ENCODE data around the gene AADACL4. TPM values are rescaled to one million over a fixed set of nuclear protein-coding genes. Genes with fewer than 3 reads are reported as not detected.

The AADACL4 gene
- total RNA-seq, 2 donors from 2014 or later = not detected

DNA sequence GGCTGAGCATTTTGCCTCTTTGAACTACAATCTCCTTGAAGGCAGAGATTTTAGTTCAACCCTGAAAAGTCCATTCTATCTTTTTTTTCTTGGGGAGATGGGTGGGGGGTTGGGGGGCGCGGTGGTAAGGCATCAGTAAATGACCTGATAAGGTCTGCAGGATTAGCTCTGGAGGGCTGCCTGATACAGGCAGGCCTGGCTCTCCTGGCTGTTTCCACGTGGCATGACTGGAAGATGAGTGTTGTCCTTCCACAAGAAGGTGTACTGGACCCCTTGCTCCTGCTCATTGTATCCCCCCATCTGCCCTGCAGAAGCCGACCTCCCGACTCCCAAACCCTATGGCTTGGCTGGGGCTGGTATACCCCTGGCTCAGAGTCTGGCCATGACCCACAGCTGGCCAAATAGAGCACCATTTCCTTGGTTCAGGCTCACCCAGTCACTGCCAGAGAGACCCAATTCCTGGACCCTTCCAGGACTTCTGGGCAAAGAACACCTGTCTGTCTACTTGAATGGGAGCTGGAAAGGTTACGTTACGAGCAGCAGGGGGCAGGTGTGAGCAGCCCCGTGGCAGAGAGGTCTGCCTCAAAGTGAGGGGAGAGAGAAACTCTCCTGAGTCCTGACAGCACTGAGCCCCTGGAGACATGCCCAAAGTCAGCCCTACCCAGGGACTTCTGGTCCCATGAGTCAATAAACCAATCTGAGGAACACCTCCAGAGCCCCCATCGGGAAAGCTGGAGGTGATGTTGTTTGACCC lies 42.8 kb upstream of the AADACL4 start:
- no peak overlapping the region for H3K4me3 ChIP-seq (ENCODE audit: low read length)
- H3K9me3 ChIP-seq (ENCODE audit: control insufficient read depth, low read length) = no peaks in the 10 kb centered on the region
- peaks cover 26% of the 10 kb centered on the region for H3K4me1 Mint-ChIP-seq
- no peak overlapping the region for H3K9ac ChIP-seq (ENCODE audit: extremely low read depth, low read length, poor library complexity, severe bottlenecking)
- H3K4me3 Mint-ChIP-seq = no peak overlapping the region
- peaks cover 96% of the 10 kb centered on the region for H3K27me3 Mint-ChIP-seq (ENCODE audit: insufficient read depth)
- TF ChIP-seq, protein P1, sequence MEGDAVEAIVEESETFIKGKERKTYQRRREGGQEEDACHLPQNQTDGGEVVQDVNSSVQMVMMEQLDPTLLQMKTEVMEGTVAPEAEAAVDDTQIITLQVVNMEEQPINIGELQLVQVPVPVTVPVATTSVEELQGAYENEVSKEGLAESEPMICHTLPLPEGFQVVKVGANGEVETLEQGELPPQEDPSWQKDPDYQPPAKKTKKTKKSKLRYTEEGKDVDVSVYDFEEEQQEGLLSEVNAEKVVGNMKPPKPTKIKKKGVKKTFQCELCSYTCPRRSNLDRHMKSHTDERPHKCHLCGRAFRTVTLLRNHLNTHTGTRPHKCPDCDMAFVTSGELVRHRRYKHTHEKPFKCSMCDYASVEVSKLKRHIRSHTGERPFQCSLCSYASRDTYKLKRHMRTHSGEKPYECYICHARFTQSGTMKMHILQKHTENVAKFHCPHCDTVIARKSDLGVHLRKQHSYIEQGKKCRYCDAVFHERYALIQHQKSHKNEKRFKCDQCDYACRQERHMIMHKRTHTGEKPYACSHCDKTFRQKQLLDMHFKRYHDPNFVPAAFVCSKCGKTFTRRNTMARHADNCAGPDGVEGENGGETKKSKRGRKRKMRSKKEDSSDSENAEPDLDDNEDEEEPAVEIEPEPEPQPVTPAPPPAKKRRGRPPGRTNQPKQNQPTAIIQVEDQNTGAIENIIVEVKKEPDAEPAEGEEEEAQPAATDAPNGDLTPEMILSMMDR (conservative IDR thresholded peaks at IDR 0.05) = peak; percentile 86
- H3K4me1 ChIP-seq (ENCODE audit: control insufficient read depth, insufficient read depth, low read length) = peaks cover 7% of the 10 kb centered on the region
- peaks cover 3% of the 10 kb centered on the region for H3K9me3 Mint-ChIP-seq
- DNase-seq = peak; percentile 91
- H3K36me3 Mint-ChIP-seq (ENCODE audit: low read depth) = peaks cover 3% of the 10 kb centered on the region
- no peaks in the 10 kb centered on the region for H3K36me3 ChIP-seq (ENCODE audit: control insufficient read depth, insufficient read depth, low read length)
- H3K27ac ChIP-seq (ENCODE audit: low read depth, low read length) = no peak overlapping the region
- 57 to 60% methylated on average over 7 to 9 of the region's 9 CpGs for WGBS, 2 experiments (ENCODE audit: insufficient coverage in 1 of 2, insufficient read length in 1 of 2)
- no peak overlapping the region for H3K27ac Mint-ChIP-seq
- H3K27me3 ChIP-seq (ENCODE audit: control insufficient read depth, insufficient read depth, low read length, poor library complexity, severe bottlenecking) = peaks cover 89% of the 10 kb centered on the region

DNA sequence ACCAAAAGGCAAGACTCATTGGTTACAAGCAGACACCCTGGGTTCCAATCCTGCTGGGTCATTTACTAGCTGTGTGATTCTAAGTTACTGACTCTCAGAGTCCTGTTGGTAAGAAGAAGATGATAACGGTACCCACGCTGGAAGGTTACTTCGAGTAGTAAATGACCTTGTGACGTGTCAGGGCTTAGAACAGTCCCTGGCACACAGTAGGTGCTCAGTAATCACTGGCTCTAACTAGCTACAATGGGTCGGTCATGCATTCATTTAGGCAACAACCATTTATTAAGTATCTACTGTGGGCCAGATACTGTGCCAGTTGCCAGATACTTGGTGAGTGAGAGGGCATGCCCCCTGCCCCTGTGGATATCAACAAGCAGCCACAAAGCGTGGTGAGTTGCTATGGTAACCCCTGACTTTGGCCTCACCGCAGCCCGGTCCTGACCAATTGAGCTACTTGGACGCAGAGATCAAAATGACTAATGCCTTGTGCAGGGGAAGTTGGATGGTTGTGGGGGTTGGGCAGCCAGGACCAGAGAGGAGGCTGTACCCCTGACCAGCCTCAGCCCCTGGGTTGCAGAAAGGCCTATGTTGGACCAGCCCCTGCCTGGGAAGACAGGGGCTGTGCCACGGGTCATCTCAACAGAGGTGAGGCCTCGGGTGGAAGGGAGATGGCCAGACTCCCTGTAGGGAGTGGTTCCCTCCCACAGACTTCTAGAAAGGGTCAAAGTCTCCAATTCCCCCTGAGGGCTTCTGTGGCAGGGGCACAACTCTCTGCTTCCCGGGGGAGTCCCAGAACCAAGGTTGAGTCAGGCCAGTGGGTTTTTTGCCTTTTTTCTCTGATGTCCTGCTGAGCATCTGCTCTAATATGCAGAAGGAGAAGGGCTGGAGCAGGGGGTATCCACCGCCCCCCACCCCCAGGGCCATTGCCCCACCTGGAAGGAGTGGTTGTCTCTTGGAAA lies 41.9 kb upstream of the AADACL4 start:
- H3K4me1 Mint-ChIP-seq = peaks cover 26% of the 10 kb centered on the region
- TF ChIP-seq, protein P1 (conservative IDR thresholded peaks at IDR 0.05) = no peak
- H3K9me3 Mint-ChIP-seq = peaks cover 9% of the 10 kb centered on the region
- Histone ChIP-seq H3K36me3 (ENCODE audit: control insufficient read depth, insufficient read depth, low read length) (no peaks in the 10 kb centered on the region), H3K27ac (ENCODE audit: low read depth, low read length) (no peak overlapping the region), H3K4me3 (ENCODE audit: low read length) (no peak overlapping the region), H3K4me1 (ENCODE audit: control insufficient read depth, insufficient read depth, low read length) (peaks cover 7% of the 10 kb centered on the region), H3K27me3 (ENCODE audit: control insufficient read depth, insufficient read depth, low read length, poor library complexity, severe bottlenecking) (peaks cover 84% of the 10 kb centered on the region), H3K9ac (ENCODE audit: extremely low read depth, low read length, poor library complexity, severe bottlenecking) (no peak overlapping the region), H3K9me3 (ENCODE audit: control insufficient read depth, low read length) (peaks cover 5% of the 10 kb centered on the region)
- H3K36me3 Mint-ChIP-seq (ENCODE audit: low read depth) = peaks cover 8% of the 10 kb centered on the region
- H3K4me3 Mint-ChIP-seq = no peak overlapping the region
- no peak overlapping the region for H3K27ac Mint-ChIP-seq
- no peak for DNase-seq
- H3K27me3 Mint-ChIP-seq (ENCODE audit: insufficient read depth) = peaks cover 95% of the 10 kb centered on the region
- 77 to 79% methylated on average over 8 to 13 of the region's 13 CpGs for WGBS, 2 experiments (ENCODE audit: insufficient coverage in 1 of 2, insufficient read length in 1 of 2)

DNA sequence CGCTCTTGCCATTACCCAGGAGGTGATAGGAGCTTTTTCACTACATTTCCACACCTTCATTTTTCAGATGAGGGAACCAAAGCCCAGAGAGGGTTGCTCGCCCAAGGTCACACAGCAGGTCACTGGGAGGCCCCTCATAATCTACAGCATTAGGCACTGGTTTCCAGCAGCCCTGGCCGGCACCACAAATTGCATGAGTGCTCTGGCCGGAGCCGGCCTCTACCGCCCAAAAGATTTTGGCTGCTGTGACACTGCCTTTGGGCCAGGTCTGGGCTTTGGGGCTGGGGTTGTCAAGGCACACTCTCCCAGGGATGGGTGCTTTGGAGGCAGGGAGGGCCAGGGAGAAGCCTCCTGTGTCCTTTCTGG lies 41.2 kb upstream of the AADACL4 start:
- DNase-seq = no peak
- WGBS, 2 experiments (ENCODE audit: insufficient coverage in 1 of 2, insufficient read length in 1 of 2) = 86 to 100% methylated on average over 4 to 6 of the region's 6 CpGs
- no peak overlapping the region for H3K27ac Mint-ChIP-seq
- Histone ChIP-seq H3K9me3 (ENCODE audit: control insufficient read depth, low read length) (peaks cover 11% of the 10 kb centered on the region), H3K27me3 (ENCODE audit: control insufficient read depth, insufficient read depth, low read length, poor library complexity, severe bottlenecking) (peaks cover 83% of the 10 kb centered on the region), H3K27ac (ENCODE audit: low read depth, low read length) (no peak overlapping the region), H3K4me1 (ENCODE audit: control insufficient read depth, insufficient read depth, low read length) (peaks cover 7% of the 10 kb centered on the region), H3K36me3 (ENCODE audit: control insufficient read depth, insufficient read depth, low read length) (no peaks in the 10 kb centered on the region), H3K4me3 (ENCODE audit: low read length) (no peak overlapping the region), H3K9ac (ENCODE audit: extremely low read depth, low read length, poor library complexity, severe bottlenecking) (no peak overlapping the region)
- H3K4me3 Mint-ChIP-seq = no peak overlapping the region
- TF ChIP-seq, protein P1 (conservative IDR thresholded peaks at IDR 0.05) = no peak
- peaks cover 15% of the 10 kb centered on the region for H3K9me3 Mint-ChIP-seq
- H3K4me1 Mint-ChIP-seq = peaks cover 26% of the 10 kb centered on the region
- peaks cover 95% of the 10 kb centered on the region for H3K27me3 Mint-ChIP-seq (ENCODE audit: insufficient read depth)
- peaks cover 8% of the 10 kb centered on the region for H3K36me3 Mint-ChIP-seq (ENCODE audit: low read depth)
